ENCODE measurements around the gene GPC6.

DNA sequence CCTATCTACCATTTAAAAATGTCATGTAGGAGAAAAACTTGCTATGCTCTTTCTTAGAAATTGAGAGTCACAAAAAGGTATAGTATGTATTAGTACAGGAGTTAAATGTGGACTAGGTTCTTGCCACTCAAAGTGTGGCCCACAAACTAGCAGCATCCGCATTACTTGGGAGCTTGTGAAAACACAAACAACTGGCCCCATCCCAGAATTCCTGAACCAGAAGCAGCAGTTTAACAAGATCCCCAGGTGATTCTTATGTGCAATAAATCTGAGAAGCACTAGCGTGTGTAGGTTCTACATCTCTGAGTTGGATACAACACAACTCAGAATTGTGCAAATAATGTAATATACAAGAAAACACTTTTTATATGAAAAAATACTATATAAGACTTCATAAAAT, 927.0 kb downstream of the GPC6 start:
- TF ChIP-seq, protein P1, sequence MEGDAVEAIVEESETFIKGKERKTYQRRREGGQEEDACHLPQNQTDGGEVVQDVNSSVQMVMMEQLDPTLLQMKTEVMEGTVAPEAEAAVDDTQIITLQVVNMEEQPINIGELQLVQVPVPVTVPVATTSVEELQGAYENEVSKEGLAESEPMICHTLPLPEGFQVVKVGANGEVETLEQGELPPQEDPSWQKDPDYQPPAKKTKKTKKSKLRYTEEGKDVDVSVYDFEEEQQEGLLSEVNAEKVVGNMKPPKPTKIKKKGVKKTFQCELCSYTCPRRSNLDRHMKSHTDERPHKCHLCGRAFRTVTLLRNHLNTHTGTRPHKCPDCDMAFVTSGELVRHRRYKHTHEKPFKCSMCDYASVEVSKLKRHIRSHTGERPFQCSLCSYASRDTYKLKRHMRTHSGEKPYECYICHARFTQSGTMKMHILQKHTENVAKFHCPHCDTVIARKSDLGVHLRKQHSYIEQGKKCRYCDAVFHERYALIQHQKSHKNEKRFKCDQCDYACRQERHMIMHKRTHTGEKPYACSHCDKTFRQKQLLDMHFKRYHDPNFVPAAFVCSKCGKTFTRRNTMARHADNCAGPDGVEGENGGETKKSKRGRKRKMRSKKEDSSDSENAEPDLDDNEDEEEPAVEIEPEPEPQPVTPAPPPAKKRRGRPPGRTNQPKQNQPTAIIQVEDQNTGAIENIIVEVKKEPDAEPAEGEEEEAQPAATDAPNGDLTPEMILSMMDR (IDR thresholded peaks at IDR 0.05) = no peak
- TF ChIP-seq POLR2A (IDR thresholded peaks at IDR 0.05) = no peak

Data from uterus (tissue), 2 donors.